HepG2 (cell line): ENCODE measurements around the gene ATP11A. TPM values are rescaled to one million over a fixed set of nuclear protein-coding genes. Genes with fewer than 3 reads are reported as not detected.

Experiments used
- CBFB ChIP-seq: sonication (generic); formaldehyde crosslinking; IDR thresholded peaks from 2 replicates; pipeline ENCODE4 v1.4.0; 2020; ENCODE audit warnings: missing genetic modification reagents
- HMGXB3 ChIP-seq: sonication (generic); formaldehyde crosslinking; IDR thresholded peaks from 2 replicates; pipeline ENCODE4 v1.4.0; 2020; ENCODE audit warnings: missing genetic modification reagents, borderline replicate concordance
- JARID2 ChIP-seq: sonication (generic); formaldehyde crosslinking; IDR thresholded peaks from 2 replicates; pipeline ENCODE4 v1.8.1; 2023; ENCODE audit warnings: missing genetic modification reagents, inconsistent platforms; ENCODE audit not compliant: insufficient replicate concordance
- KIAA2018 ChIP-seq: sonication (generic); formaldehyde crosslinking; IDR thresholded peaks from 2 replicates; pipeline ENCODE4 v1.5.0; 2020; ENCODE audit warnings: mild to moderate bottlenecking, missing genetic modification reagents, borderline replicate concordance
- ZNF251 ChIP-seq: sonication (generic); formaldehyde crosslinking; IDR thresholded peaks from 2 replicates; pipeline ENCODE4 v1.9.0; 2021; ENCODE audit warnings: mild to moderate bottlenecking, missing genetic modification reagents
- polyA plus RNA-seq, 8 experiments: library from polyadenylated mRNA; depleted of rRNA in 3 of 8; stranded (reverse) in 7 of 8; unstranded in 1 of 8; fragments of >200 nt; fragmentation: Illumina TruSeq in 4 of 8; extraction: Trizol in 4 of 8; gene quantifications; 2 replicates each; pipeline versions ENCODE4 v1.2.1 to v1.2.3, GENCODE V29; 2011 to 2016; ENCODE audit warnings: low read depth in 4 of 8, missing spikeins in 1 of 8, mixed read lengths in 1 of 8; ENCODE audit not compliant: insufficient read depth in 1 of 8
- total RNA-seq, 5 experiments: library from RNA; depleted of rRNA; stranded (reverse); fragments of >200 nt; fragmentation: Illumina TruSeq; extraction: Trizol; gene quantifications; 2 replicates each; pipeline ENCODE4 v1.2.3, GENCODE V29; 2016; ENCODE audit warnings: low read depth in 1 of 5

The ATP11A gene
- total and polyA plus RNA-seq, 2 of the 13 experiments (the other 11 are each of a cell fraction or from before 2014, with no cell fraction given) = 18.4 to 20.1 TPM

- TF ChIP-seq KIAA2018 (CRISPR knock-in tag) (no peak), JARID2 (CRISPR knock-in tag) (no peak), HMGXB3 (CRISPR knock-in tag) (no peak), ZNF251 (CRISPR knock-in tag) (no peak), CBFB (CRISPR knock-in tag) (no peak)
These were observed 61.8 kb downstream of the ATP11A start (continued) for GRCh38 chr13:112751617-112752016.
